ENCODE results near the gene CTNNBL1. TPM values are rescaled to one million over a fixed set of nuclear protein-coding genes. Genes with fewer than 3 reads are reported as not detected.

CTNNBL1 gene
- total RNA-seq, 2 donors from 2014 or later = 65.9 to 102 TPM

- no peak for DNase-seq
- Mint-ChIP-seq H3K27ac (no peak overlapping the region), H3K9me3 (no peaks in the 10 kb centered on the region), H3K4me1 (ENCODE audit: low read depth) (peaks cover 5% of the 10 kb centered on the region), H3K36me3 (ENCODE audit: insufficient read depth in 2 of 2) (peaks cover 0 to 7% of the 10 kb centered on the region in 2 donors), H3K4me3 (no peak overlapping the region), H3K27me3 (ENCODE audit: low read depth) (no peaks in the 10 kb centered on the region)
- no peak for ATAC-seq (replicated peaks in 1 of 2)
These were observed 33.4 kb downstream of the CTNNBL1 start for GRCh38 chr20:37726971-37727956.

GRCh38 chr20:37727957-37728634, 34.3 kb downstream of the CTNNBL1 start:
- ATAC-seq (replicated peaks in 1 of 2) = peak; percentile 40 to 67
- Mint-ChIP-seq H3K36me3 (ENCODE audit: insufficient read depth in 2 of 2) (peaks cover 0 to 9% of the 10 kb centered on the region in 2 donors), H3K4me3 (no peak overlapping the region), H3K27ac (no peak overlapping the region), H3K9me3 (no peaks in the 10 kb centered on the region), H3K4me1 (ENCODE audit: low read depth) (peaks cover 5% of the 10 kb centered on the region), H3K27me3 (ENCODE audit: low read depth) (no peaks in the 10 kb centered on the region)
- DNase-seq = no peak

GRCh38 chr20:37728635-37728983, 34.8 kb downstream of the CTNNBL1 start:
- no peak for DNase-seq
- H3K4me1 Mint-ChIP-seq (ENCODE audit: low read depth) = peaks cover 5% of the 10 kb centered on the region
- no peak overlapping the region for H3K4me3 Mint-ChIP-seq
- peaks cover 0 to 9% of the 10 kb centered on the region in 2 donors for H3K36me3 Mint-ChIP-seq (ENCODE audit: insufficient read depth in 2 of 2)
- no peak for ATAC-seq (replicated peaks in 1 of 2)
- H3K9me3 Mint-ChIP-seq = no peaks in the 10 kb centered on the region
- no peak overlapping the region for H3K27ac Mint-ChIP-seq
- no peaks in the 10 kb centered on the region for H3K27me3 Mint-ChIP-seq (ENCODE audit: low read depth)

GRCh38 chr20:37729452-37729851, 35.6 kb downstream of the CTNNBL1 start:
- no peaks in the 10 kb centered on the region for H3K27me3 Mint-ChIP-seq (ENCODE audit: low read depth)
- H3K4me1 Mint-ChIP-seq (ENCODE audit: low read depth) = peaks cover 8% of the 10 kb centered on the region
- no peak overlapping the region for H3K27ac Mint-ChIP-seq
- H3K36me3 Mint-ChIP-seq (ENCODE audit: insufficient read depth in 2 of 2) = peaks cover 0 to 9% of the 10 kb centered on the region in 2 donors
- DNase-seq (no peak), ATAC-seq (replicated peaks in 1 of 2) (no peak)
- H3K4me3 Mint-ChIP-seq = no peak overlapping the region
- no peaks in the 10 kb centered on the region for H3K9me3 Mint-ChIP-seq

GRCh38 chr20:37729909-37730308, 36.1 kb downstream of the CTNNBL1 start:
- DNase-seq (no peak), ATAC-seq (replicated peaks in 1 of 2) (no peak)
- Mint-ChIP-seq H3K9me3 (no peaks in the 10 kb centered on the region), H3K27ac (no peak overlapping the region), H3K36me3 (ENCODE audit: insufficient read depth in 2 of 2) (peaks cover 0 to 9% of the 10 kb centered on the region in 2 donors), H3K4me3 (no peak overlapping the region), H3K27me3 (ENCODE audit: low read depth) (no peaks in the 10 kb centered on the region), H3K4me1 (ENCODE audit: low read depth) (peaks cover 12% of the 10 kb centered on the region)

GRCh38 chr20:37733416-37733815, 39.6 kb downstream of the CTNNBL1 start:
- DNase-seq = no peak
- Mint-ChIP-seq H3K36me3 (ENCODE audit: insufficient read depth in 2 of 2) (peaks cover 0 to 10% of the 10 kb centered on the region in 2 donors), H3K4me3 (no peak overlapping the region), H3K27me3 (ENCODE audit: low read depth) (no peaks in the 10 kb centered on the region), H3K27ac (no peak overlapping the region), H3K9me3 (no peaks in the 10 kb centered on the region), H3K4me1 (ENCODE audit: low read depth) (peaks cover 16% of the 10 kb centered on the region)
- ATAC-seq (replicated peaks in 1 of 2) = no peak

GRCh38 chr20:37734228-37734985, 40.6 kb downstream of the CTNNBL1 start:
- H3K27me3 Mint-ChIP-seq (ENCODE audit: low read depth) = no peaks in the 10 kb centered on the region
- H3K9me3 Mint-ChIP-seq = no peaks in the 10 kb centered on the region
- peak; percentile 36 to 39 for ATAC-seq (replicated peaks in 1 of 2)
- peaks cover 12% of the 10 kb centered on the region for H3K4me1 Mint-ChIP-seq (ENCODE audit: low read depth)
- H3K4me3 Mint-ChIP-seq = peak overlapping the region in 1 of 2 donors; percentile 3
- DNase-seq = no peak
- H3K27ac Mint-ChIP-seq = no peak overlapping the region
- peaks cover 2 to 12% of the 10 kb centered on the region in 2 donors for H3K36me3 Mint-ChIP-seq (ENCODE audit: insufficient read depth in 2 of 2)

- H3K4me1 Mint-ChIP-seq (ENCODE audit: low read depth) = peaks cover 12% of the 10 kb centered on the region
- no peaks in the 10 kb centered on the region for H3K9me3 Mint-ChIP-seq
- H3K27me3 Mint-ChIP-seq (ENCODE audit: low read depth) = no peaks in the 10 kb centered on the region
- ATAC-seq (replicated peaks in 1 of 2) (no peak), DNase-seq (no peak)
- no peak overlapping the region for H3K4me3 Mint-ChIP-seq
- peaks cover 4 to 12% of the 10 kb centered on the region in 2 donors for H3K36me3 Mint-ChIP-seq (ENCODE audit: insufficient read depth in 2 of 2)
- no peak overlapping the region for H3K27ac Mint-ChIP-seq
These were observed 41.7 kb downstream of the CTNNBL1 start for GRCh38 chr20:37735541-37735940.

GRCh38 chr20:37736132-37736531, 42.3 kb downstream of the CTNNBL1 start:
- no peak overlapping the region for H3K27ac Mint-ChIP-seq
- H3K4me1 Mint-ChIP-seq (ENCODE audit: low read depth) = peaks cover 12% of the 10 kb centered on the region
- H3K4me3 Mint-ChIP-seq = no peak overlapping the region
- H3K27me3 Mint-ChIP-seq (ENCODE audit: low read depth) = no peaks in the 10 kb centered on the region
- ATAC-seq (replicated peaks in 1 of 2) (no peak), DNase-seq (no peak)
- peaks cover 4 to 12% of the 10 kb centered on the region in 2 donors for H3K36me3 Mint-ChIP-seq (ENCODE audit: insufficient read depth in 2 of 2)
- H3K9me3 Mint-ChIP-seq = no peaks in the 10 kb centered on the region

GRCh38 chr20:37737826-37738420, 44.1 kb downstream of the CTNNBL1 start:
- Mint-ChIP-seq H3K4me1 (ENCODE audit: low read depth) (peaks cover 12% of the 10 kb centered on the region), H3K9me3 (no peaks in the 10 kb centered on the region), H3K27ac (no peak overlapping the region), H3K27me3 (ENCODE audit: low read depth) (no peaks in the 10 kb centered on the region), H3K36me3 (ENCODE audit: insufficient read depth in 2 of 2) (peaks cover 3 to 4% of the 10 kb centered on the region in 2 donors), H3K4me3 (no peak overlapping the region)
- ATAC-seq (replicated peaks in 1 of 2) = no peak
- DNase-seq = no peak

GRCh38 chr20:37741055-37741454, 47.2 kb downstream of the CTNNBL1 start:
- Mint-ChIP-seq H3K27ac (no peak overlapping the region), H3K27me3 (ENCODE audit: low read depth) (no peaks in the 10 kb centered on the region), H3K9me3 (no peaks in the 10 kb centered on the region), H3K36me3 (ENCODE audit: insufficient read depth in 2 of 2) (peaks cover 3 to 4% of the 10 kb centered on the region in 2 donors), H3K4me3 (no peak overlapping the region), H3K4me1 (ENCODE audit: low read depth) (peaks cover 7% of the 10 kb centered on the region)
- DNase-seq (no peak), ATAC-seq (replicated peaks in 1 of 2) (no peak)

- Mint-ChIP-seq H3K27me3 (ENCODE audit: low read depth) (no peaks in the 10 kb centered on the region), H3K27ac (no peak overlapping the region), H3K4me3 (no peak overlapping the region), H3K9me3 (no peaks in the 10 kb centered on the region), H3K4me1 (ENCODE audit: low read depth) (peaks cover 7% of the 10 kb centered on the region), H3K36me3 (ENCODE audit: insufficient read depth in 2 of 2) (peaks cover 4% of the 10 kb centered on the region in 2 donors)
- DNase-seq (no peak), ATAC-seq (replicated peaks in 1 of 2) (no peak)
These were observed 47.7 kb downstream of the CTNNBL1 start for GRCh38 chr20:37741570-37741969.

All from activated T-cell treated with anti-CD3 and anti-CD28 coated beads, Interleukin-2, amount 50 U/mL, for 72 hours (primary cell).